CD4-positive, alpha-beta T cell treated with Interleukin-21 for 1 hour (primary cell): Measurements from ENCODE around the gene DUSP28.
"Not testable (repeated sequence)": the region's sequence is repeated elsewhere in the genome, so short reads cannot be mapped to it uniquely, and the experiment has no call there.

Experiments
- DNase-seq: peaks from one replicate; pipeline ENCODE4 v3.0.0-alpha.2; 2020

Gene DUSP28

DNA sequence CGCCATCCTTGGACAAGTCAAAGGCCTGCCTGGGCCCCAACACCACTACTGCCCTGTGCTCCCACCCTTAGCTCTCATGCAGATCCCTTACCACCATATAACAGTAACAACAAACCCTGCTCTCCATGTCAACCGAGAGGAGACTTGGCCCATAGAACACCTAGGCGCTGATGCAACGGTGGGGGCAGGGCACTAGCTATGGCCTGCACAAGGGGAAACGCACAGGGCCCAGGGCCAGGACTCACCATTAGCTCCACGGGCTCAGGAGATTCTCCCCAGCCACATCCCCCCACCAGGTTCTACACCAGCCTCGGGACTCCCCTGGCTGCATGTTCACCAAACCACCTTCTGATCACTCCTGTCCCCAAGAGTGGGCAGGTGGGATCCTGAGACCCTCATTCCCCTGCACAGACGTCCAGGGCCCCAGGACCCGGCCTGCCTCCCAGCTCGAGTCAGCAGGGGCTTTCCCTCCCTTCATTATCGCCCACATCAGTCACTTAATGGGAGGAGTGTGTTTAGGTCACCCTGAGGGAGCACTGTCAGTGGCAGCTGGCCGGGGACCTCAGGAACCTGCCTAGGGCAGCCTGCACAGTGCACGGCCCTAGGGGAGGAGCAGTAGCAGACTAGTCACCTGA is 31.6 kb upstream of the DUSP28 start:
- no peak for DNase-seq

DNA sequence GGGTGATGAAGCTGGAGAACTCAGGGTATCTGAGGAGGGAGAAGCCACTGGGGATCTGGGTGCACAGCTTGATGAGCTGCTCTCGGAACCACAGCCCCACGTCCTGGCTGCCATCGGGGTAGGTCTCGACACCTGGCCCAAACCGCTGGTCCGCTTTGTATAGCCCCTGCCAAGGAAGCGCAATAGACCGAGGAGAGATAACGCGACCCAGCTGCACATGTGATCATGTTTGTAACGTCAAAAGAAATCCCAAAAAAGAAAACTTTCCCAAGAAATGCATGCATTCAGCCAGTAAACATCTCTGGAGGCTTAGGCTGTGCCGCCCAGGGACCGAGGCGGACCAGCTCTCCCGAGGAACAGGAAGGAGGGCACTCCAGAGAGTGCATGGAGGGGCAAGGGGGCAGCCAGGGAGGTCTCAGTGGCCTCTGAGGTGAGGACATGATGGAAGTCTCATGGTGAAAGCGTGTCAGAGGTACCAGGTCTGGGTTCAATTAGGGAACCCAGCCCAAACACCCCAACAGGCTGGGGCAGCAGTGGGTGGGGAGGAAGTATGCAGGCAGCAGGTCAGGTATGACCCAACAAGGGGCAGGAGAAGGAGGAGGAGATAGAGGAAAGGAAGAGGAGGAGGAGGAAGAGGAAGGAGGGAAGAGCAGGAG is 30.7 kb upstream of the DUSP28 start:
- DNase-seq, result no peak

DNA sequence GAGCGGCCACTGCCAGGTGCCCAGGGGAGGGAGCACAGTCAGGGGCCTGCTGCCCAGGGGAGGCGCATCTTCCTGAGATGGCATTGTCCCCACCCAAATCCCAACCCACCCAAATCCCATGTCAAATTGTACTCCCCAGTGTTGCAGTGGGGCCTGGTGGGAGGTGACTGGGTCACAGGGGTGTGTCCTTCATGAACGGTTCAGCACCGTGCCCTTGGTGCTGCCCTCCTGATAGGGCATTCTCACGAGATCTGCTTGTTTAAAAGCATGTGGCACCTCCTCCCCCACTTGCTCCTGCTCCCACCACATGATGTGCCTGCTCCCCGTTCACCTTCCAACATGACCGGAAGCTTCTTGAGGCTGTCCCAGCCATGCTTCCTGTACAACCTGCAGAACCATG is 30.0 kb upstream of the DUSP28 start:
- no peak for DNase-seq

DNA sequence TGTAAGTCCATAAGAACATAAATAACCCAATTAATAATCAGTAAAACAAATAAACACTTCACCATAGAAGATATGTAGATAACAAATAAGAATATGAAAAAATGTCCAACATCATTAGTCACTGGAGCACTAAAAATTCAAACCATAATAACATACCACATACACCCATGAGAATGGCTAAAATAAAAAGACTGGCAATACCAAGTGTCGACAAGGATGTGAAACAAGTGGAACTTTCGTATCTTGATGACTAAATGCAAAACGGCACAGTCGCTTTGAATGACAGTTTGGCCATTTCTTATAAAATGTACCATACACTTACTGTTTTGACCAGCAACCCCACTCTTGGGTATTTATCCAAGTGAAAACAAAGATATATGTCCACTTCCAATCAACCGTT is 29.1 kb upstream of the DUSP28 start:
- DNase-seq, result no peak

GRCh38 chr2:240532031-240532775 is 28.0 kb upstream of the DUSP28 start:
- DNase-seq, result no peak

GRCh38 chr2:240538031-240538780 is 22.0 kb upstream of the DUSP28 start:
- no peak for DNase-seq

GRCh38 chr2:240539101-240539500 is 21.1 kb upstream of the DUSP28 start:
- not testable (repeated sequence) for DNase-seq

GRCh38 chr2:240539906-240540305 is 20.3 kb upstream of the DUSP28 start:
- no peak for DNase-seq

DNA sequence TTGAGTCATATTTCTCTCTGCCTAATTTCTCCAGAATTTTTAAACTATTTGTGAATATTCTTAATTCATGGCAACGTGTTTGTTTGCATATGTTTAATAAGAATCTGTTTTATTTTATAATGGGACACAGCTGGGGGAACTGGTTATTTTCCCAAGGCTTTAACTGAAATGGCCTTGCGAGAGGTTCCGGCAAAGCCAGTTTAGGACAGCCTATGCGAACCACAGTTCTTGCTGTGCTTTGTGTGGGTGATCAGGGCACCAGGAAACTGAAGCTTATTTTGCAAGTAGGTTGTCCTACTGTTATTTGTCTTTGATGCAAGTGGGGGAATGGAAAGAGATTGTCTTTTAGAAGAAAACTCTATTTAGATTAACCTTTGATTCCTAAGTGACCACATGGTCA is 8.9 kb upstream of the DUSP28 start:
- no peak for DNase-seq

DNA sequence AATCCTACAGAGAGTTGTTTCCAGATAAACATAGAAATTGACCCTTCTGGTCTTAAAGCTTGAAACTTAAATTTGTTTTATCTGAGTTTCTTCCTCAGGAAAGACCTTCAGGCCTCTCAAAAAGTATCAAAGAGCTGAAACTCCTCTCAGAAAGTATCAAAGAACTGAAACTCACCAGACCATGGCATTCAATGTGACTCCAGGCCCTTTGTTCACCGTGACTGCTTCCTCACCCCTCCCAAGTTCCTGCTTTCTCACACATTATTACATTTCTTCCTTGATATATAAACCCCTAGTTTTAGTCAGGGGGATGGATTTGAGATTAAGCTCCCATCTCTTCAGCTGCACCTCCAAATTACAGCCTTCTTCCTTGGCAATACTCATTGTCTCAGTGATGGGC is 8.3 kb upstream of the DUSP28 start:
- DNase-seq, result no peak

DNA sequence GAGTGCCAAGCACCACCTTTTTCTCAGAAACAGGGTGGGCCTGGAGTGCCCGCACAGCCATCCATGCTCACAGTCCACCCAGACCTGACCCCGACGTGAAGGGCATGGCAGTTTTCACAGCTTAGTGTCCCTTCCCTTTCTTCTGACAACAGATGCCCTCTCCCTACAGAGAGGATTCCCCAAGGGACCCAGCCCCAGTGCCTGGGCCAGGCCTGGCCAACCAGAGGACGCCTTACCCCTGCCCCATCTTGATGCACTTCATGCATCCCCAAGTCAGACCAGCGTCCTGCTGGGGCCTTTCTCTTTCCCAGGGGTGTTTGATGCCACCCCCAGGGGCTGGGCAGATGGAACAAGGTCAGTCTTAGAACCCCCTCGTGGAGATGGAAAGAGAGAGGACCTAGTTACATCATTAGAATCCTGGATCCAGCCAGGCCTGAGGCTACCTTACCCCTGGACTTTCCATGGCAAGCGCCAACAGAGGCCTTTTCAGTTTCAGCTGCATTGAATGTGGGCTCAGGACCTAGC is 6.1 kb upstream of the DUSP28 start:
- DNase-seq, result no peak

DNA sequence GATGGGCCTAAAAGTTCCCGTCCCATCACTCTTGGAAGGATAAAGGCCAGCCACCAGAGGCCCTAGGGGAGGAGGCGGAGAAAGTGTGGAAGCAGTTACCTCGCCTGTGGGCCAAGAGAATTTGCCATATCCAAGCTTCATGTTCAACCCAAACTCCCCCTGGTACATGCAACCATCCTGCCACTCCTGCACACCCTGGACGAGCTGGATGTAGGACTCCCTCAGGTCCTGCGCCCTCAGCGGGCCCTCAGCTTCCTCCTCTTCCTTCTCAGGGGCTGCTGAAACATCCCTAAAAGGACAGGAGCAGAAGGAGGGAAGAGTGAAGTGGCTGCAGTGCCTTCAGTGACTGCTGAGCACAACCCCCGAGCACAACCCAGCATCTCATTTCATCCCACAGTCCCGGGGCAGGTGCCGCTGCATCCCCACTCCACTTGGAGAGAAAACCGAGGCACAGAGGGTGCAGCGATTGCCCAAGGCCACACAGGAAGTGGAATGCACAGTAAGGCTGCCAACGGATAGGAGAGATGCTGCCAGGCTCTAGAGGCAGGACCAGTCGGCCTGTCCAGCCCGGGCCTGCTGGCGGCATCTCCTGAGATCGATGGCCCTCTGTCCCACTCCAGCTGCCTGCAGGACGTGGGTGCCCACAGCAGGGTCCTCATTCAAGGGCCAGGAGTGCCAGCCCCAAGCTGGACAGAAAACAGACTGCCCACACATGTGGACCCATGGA is 5.2 kb upstream of the DUSP28 start:
- DNase-seq, result no peak

DNA sequence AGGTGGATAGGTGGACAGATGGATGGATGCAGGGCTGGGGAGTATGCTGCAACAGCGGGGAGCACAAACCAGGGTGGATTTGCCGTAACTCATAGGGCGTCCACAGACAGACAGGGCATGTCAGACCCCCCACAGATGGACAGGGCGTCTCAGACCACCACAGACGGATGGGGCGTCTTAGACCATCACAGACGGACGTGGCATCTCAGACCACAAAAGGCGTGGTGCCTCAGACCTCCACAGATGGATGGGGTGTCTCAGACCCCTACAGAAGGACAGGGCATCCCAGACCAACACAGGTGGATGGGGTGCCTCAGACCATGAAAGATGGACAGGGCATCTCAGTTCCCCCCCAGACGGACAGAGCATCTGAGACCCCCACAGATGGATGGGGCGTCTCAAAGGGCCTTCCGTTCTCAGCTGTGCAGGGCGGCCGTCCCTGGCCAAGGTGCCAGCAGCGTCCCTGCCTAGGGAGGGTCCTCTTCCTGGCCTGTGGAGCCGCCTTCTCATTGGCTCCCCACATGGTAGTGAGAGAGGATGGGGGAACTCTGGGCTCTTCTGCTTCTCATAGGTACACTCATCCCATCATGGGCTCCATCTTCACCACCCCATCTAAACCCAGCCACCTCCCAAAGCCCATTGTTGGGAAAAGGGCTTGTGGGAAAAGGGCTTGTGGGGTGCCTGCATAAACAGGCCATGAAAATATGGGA is 4.5 kb upstream of the DUSP28 start:
- DNase-seq, result no peak

- peak; percentile 83 for DNase-seq
These were observed 3.5 kb upstream of the DUSP28 start for GRCh38 chr2:240556553-240557100.

DNA sequence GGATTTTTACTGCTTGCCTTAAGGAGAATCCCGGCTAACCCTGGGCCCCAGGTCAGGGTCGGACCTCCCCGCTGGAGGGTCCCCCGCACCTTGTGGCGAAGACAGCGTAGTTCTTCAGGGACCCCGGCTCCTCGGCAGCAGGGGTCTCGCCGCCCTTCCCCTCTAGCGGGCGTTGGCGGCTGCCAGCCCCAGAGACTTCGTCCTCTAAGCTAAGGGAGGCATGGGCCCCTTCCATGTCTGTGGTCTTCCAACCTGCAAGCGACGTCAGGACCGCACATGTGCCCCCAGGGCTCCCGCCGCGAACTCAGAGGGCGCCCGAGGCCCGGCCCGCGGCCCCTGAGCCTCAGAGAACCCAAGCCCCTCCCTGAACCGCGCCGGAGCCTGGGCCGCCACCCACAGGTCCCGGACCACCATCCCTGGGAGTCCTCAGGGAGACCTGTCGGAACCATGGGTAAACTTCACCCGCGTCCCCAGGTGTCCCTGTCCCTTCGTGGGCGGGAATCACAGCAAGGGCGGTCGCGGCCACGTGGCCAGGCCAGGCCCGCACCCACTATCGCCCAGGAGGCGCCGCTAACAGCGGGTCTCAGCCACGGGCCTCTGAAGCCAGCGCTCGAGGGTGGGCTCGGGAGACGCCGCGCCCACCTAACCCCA is 2.9 kb upstream of the DUSP28 start:
- DNase-seq, result no peak

GRCh38 chr2:240557808-240558207 is 2.3 kb upstream of the DUSP28 start, which contains the start of gene ANKMY1:
TSS of gene ANKMY1 (minus strand) at chr2:240557988. CDS start at chr2:240557335, 653 bp downstream.
- peak; percentile 68 for DNase-seq

DNA sequence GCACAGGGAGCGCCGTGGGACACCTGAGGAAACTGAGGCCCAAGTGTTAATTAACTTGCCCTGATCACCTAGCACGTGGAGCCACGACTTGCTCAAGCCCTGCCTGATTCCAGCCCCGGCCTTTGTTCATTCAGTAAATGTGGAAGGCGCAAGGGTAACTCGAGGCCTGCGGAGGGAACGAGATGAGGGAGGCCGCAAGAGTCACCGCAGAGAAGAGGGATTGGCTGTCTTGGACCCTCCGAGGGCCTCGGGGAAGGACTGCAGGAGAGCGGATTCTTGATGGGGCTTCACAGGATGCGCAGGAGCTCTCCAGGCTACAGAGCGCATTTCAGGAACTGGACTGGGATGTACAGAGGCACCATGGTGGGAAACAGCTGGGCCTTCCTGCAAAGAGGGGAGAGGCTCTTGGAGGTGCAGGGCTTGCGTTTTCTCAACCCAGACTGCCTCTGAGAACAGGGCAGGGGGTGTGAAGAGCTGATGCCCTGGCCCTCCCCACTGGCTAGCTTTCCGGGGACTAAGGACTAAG is 1.9 kb upstream of the DUSP28 start:
- no peak for DNase-seq

- DNase-seq, result no peak
These were observed 871 bp upstream of the DUSP28 start for GRCh38 chr2:240559286-240559685.

DNA sequence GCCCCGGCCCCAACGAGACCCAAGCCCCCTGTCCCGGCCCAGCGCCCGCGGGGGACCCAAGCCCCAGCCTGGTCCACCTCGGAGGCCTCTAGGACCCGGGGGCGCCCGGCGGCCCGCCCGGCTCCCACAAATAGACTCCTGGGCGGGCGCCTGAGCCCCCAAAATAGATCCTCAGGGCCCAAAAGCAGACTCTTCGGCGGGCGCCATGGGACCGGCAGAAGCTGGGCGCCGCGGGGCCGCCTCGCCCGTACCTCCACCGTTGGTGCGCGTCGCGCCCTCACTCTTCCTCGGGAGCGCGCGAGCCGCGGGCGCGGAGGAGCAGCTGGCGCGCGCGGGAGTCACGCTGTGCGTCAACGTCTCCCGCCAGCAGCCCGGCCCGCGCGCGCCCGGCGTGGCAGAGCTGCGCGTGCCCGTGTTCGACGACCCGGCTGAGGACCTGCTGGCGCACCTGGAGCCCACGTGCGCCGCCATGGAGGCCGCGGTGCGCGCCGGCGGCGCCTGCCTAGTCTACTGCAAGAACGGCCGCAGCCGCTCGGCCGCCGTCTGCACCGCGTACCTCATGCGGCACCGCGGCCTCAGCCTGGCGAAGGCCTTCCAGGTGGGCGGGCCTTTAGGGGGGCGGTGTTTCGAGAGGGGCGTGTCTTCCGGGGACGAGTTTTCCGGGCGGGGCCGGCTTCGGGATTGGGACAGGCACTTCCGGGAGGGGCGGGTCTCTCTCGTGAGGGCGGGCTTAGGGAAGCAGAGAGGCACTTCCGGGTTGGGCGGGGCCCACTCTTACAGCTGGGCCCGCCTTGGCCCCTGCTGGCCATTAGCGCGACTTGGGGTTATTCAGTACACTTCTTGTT is 545 bp downstream of the DUSP28 start:
- DNase-seq, result peak; percentile 99
